ENCODE measurements around the gene PPFIBP2. TPM values are rescaled to one million over a fixed set of nuclear protein-coding genes. Genes with fewer than 3 reads are reported as not detected.

PPFIBP2 gene
- total and polyA plus RNA-seq, 4 donors: 7.7 to 51.3 (median 18.6) TPM

- Histone ChIP-seq H3K9ac (ENCODE audit: insufficient read depth in 1 of 2, low read length in 2 of 2) (peak overlapping the region in 1 of 2 donors; percentile 86), H3K4me1 (ENCODE audit: control insufficient read depth in 5 of 5, insufficient read depth in 5 of 5, low read length in 5 of 5) (peaks cover 0 to 21% (median 4%) of the 10 kb centered on the region in 5 donors), H3K9me3 (ENCODE audit: control insufficient read depth in 4 of 4, insufficient read depth in 3 of 4, low read length in 3 of 4) (peaks cover 0 to 1% (median 0%) of the 10 kb centered on the region in 4 donors), H3K4me3 (no peak overlapping the region), H3K27me3 (ENCODE audit: control insufficient read depth in 3 of 3, insufficient read depth in 3 of 3, low read length in 2 of 3) (peaks cover 0 to 4% (median 2%) of the 10 kb centered on the region in 3 donors), H3K36me3 (ENCODE audit: control insufficient read depth in 4 of 4, insufficient read depth in 4 of 4, low read length in 4 of 4) (peaks cover 0 to 29% (median 4%) of the 10 kb centered on the region in 4 donors), H3K27ac (ENCODE audit: low read depth in 1 of 2, low read length in 1 of 2) (no peak overlapping the region)
- DNase-seq (peak; percentile 72 to 85 (median 82)), ATAC-seq (ENCODE audit: insufficient read depth, low FRiP score) (no peak)
- TF ChIP-seq CTCF (IDR thresholded peaks at IDR 0.05; ENCODE audit: control extremely low read depth, extremely low read depth): no peak
- WGBS, 2 donors: 72 to 73% methylated on average over 6 of the region's 6 CpGs
Observed at GRCh38 chr11:7486781-7487140, 27.0 kb upstream of the PPFIBP2 start.

- Histone ChIP-seq H3K27me3 (ENCODE audit: control insufficient read depth in 3 of 3, insufficient read depth in 3 of 3, low read length in 2 of 3) (peaks cover 0 to 2% (median under 1%) of the 10 kb centered on the region in 3 donors), H3K36me3 (ENCODE audit: control insufficient read depth in 4 of 4, insufficient read depth in 4 of 4, low read length in 4 of 4) (peaks cover 0 to 29% (median 5%) of the 10 kb centered on the region in 4 donors), H3K9me3 (ENCODE audit: control insufficient read depth in 4 of 4, insufficient read depth in 3 of 4, low read length in 3 of 4) (peaks cover 0 to 1% (median 0%) of the 10 kb centered on the region in 4 donors), H3K4me3 (no peak overlapping the region), H3K4me1 (ENCODE audit: control insufficient read depth in 5 of 5, insufficient read depth in 5 of 5, low read length in 5 of 5) (peaks cover 0 to 21% (median 4%) of the 10 kb centered on the region in 5 donors), H3K9ac (ENCODE audit: insufficient read depth in 1 of 2, low read length in 2 of 2) (peak overlapping the region in 1 of 2 donors; percentile 57), H3K27ac (ENCODE audit: low read depth in 1 of 2, low read length in 1 of 2) (no peak overlapping the region)
- no peak for DNase-seq
- no peak for TF ChIP-seq CTCF (IDR thresholded peaks at IDR 0.05; ENCODE audit: control extremely low read depth, extremely low read depth)
- 57 to 77% methylated on average over 2 of the region's 2 CpGs for WGBS, 2 donors
- no peak for ATAC-seq (ENCODE audit: insufficient read depth, low FRiP score)
Observed at GRCh38 chr11:7487360-7487759, 26.4 kb upstream of the PPFIBP2 start.

- ATAC-seq (ENCODE audit: insufficient read depth, low FRiP score) (no peak), DNase-seq (no peak)
- 34 to 65% methylated on average over 1 of the region's 1 CpG for WGBS, 2 donors
- H3K9me3 ChIP-seq (ENCODE audit: control insufficient read depth in 4 of 4, insufficient read depth in 3 of 4, low read length in 3 of 4): peaks cover 0 to under 1% (median 0%) of the 10 kb centered on the region in 4 donors
- H3K27ac ChIP-seq (ENCODE audit: low read depth in 1 of 2, low read length in 1 of 2): no peak overlapping the region
- no peak overlapping the region for H3K9ac ChIP-seq (ENCODE audit: insufficient read depth in 1 of 2, low read length in 2 of 2)
- TF ChIP-seq CTCF (IDR thresholded peaks at IDR 0.05; ENCODE audit: control extremely low read depth, extremely low read depth): no peak
- H3K4me1 ChIP-seq (ENCODE audit: control insufficient read depth in 5 of 5, insufficient read depth in 5 of 5, low read length in 5 of 5): peaks cover 0 to 21% (median 4%) of the 10 kb centered on the region in 5 donors
- peaks cover 0 to 2% (median 0%) of the 10 kb centered on the region in 3 donors for H3K27me3 ChIP-seq (ENCODE audit: control insufficient read depth in 3 of 3, insufficient read depth in 3 of 3, low read length in 2 of 3)
- no peak overlapping the region for H3K4me3 ChIP-seq
- H3K36me3 ChIP-seq (ENCODE audit: control insufficient read depth in 4 of 4, insufficient read depth in 4 of 4, low read length in 4 of 4): peaks cover 0 to 36% (median 8%) of the 10 kb centered on the region in 4 donors
Observed at GRCh38 chr11:7488681-7489080, 25.1 kb upstream of the PPFIBP2 start.

GRCh38 chr11:7489376-7489775 lies 24.4 kb upstream of the PPFIBP2 start:
- WGBS, 2 donors: 72 to 75% methylated on average over 2 of the region's 2 CpGs
- Histone ChIP-seq H3K27me3 (ENCODE audit: control insufficient read depth in 3 of 3, insufficient read depth in 3 of 3, low read length in 2 of 3) (peaks cover 0 to 2% (median 0%) of the 10 kb centered on the region in 3 donors), H3K27ac (ENCODE audit: low read depth in 1 of 2, low read length in 1 of 2) (no peak overlapping the region), H3K36me3 (ENCODE audit: control insufficient read depth in 4 of 4, insufficient read depth in 4 of 4, low read length in 4 of 4) (peaks cover 0 to 43% (median 11%) of the 10 kb centered on the region in 4 donors), H3K9ac (ENCODE audit: insufficient read depth in 1 of 2, low read length in 2 of 2) (no peak overlapping the region), H3K4me3 (no peak overlapping the region), H3K4me1 (ENCODE audit: control insufficient read depth in 5 of 5, insufficient read depth in 5 of 5, low read length in 5 of 5) (peaks cover 0 to 21% (median 4%) of the 10 kb centered on the region in 5 donors), H3K9me3 (ENCODE audit: control insufficient read depth in 4 of 4, insufficient read depth in 3 of 4, low read length in 3 of 4) (no peaks in the 10 kb centered on the region)
- ATAC-seq (ENCODE audit: insufficient read depth, low FRiP score) (no peak), DNase-seq (no peak)
- no peak for TF ChIP-seq CTCF (IDR thresholded peaks at IDR 0.05; ENCODE audit: control extremely low read depth, extremely low read depth)

Data from lung (tissue), 12 donors.